PC-3 (cell line): ENCODE results near the gene CDHR2. TPM values are rescaled to one million over a fixed set of nuclear protein-coding genes. Genes with fewer than 3 reads are reported as not detected.
A peak's percentile ranks its signal among the peaks of the same experiment; 100 is the strongest.

ENCODE experiments used
- ATAC-seq: fragments of 200-7000 bp; cut with Tn5 transposase; 2 replicates; pipeline ENCODE4 v1.9.1; 2020; ENCODE audit warnings: mild to moderate bottlenecking, moderate library complexity
- BruUV-seq: library from RNA; stranded (reverse); fragments of 400-500 nt; replicated peaks from 2 replicates; lab custom pipeline; 2021; lab: Mats Ljungman, UMichigan
- CTCF ChIA-PET: fragments of 300-600 bp; sonication (Branson Sonifier 250); formaldehyde crosslinking; loops from one replicate; lab custom pipeline; 2022; ENCODE audit warnings: antibody characterized with exemption; lab: Charles Lee
- POLR2A ChIA-PET: fragments of 300-600 bp; sonication (Branson Sonifier 250); formaldehyde crosslinking; loops from one replicate; lab custom pipeline; 2022; ENCODE audit warnings: antibody characterized with exemption; ENCODE audit not compliant: unreplicated experiment; lab: Charles Lee
- DNase-seq: peaks from one replicate; pipeline ENCODE4 v3.0.0-alpha.2; 2015
- H2AFZ ChIP-seq: fragments of 300-600 bp; sonication (generic); 2 replicates; pipeline ENCODE4 v1.6.0; 2016; ENCODE audit warnings: antibody characterized with exemption, low read length
- H3F3A ChIP-seq: fragments of 300-600 bp; sonication (generic); one replicate; pipeline ENCODE4 v1.6.0; 2017; ENCODE audit warnings: antibody characterized with exemption, low read length, control low read depth, mild to moderate bottlenecking; ENCODE audit not compliant: unreplicated experiment
- H3K27ac ChIP-seq: fragments of 300-600 bp; sonication (generic); 2 replicates; pipeline ENCODE4 v1.5.1; 2016; ENCODE audit warnings: mild to moderate bottlenecking, low read length
- H3K27me3 ChIP-seq: fragments of 300-600 bp; sonication (generic); 2 replicates; pipeline ENCODE4 v1.6.1; 2016; ENCODE audit warnings: low read length, mixed read lengths
- H3K36me3 ChIP-seq: fragments of 300-600 bp; sonication (generic); 2 replicates; pipeline ENCODE4 v1.6.1; 2016; ENCODE audit warnings: low read depth, mixed run types, low read length, mixed read lengths
- H3K4me1 ChIP-seq: fragments of 300-600 bp; sonication (generic); 2 replicates; pipeline ENCODE4 v1.5.1; 2016; ENCODE audit warnings: low read length; ENCODE audit not compliant: insufficient read depth
- H3K4me2 ChIP-seq: fragments of 300-600 bp; sonication (generic); 2 replicates; pipeline ENCODE4 v1.6.0; 2016; ENCODE audit warnings: low read length
- H3K4me3 ChIP-seq: fragments of 300-600 bp; sonication (generic); 2 replicates; pipeline ENCODE4 v1.5.1; 2016; ENCODE audit warnings: mild to moderate bottlenecking, low read length, mixed read lengths
- H3K79me2 ChIP-seq: fragments of 300-600 bp; sonication (generic); 2 replicates; pipeline ENCODE4 v1.6.1; 2017; ENCODE audit warnings: low read length, mixed read lengths
- H3K9ac ChIP-seq: fragments of 300-600 bp; sonication (generic); 2 replicates; pipeline ENCODE4 v1.6.0; 2016; ENCODE audit warnings: mild to moderate bottlenecking, low read length
- H3K9me2 ChIP-seq: fragments of 300-600 bp; sonication (generic); replicated peaks from 2 replicates; pipeline ENCODE4 v1.6.1; 2016; ENCODE audit warnings: mixed run types, low read length, mixed read lengths
- H3K9me3 ChIP-seq: fragments of 300-600 bp; sonication (generic); 2 replicates; pipeline ENCODE4 v1.6.1; 2016; ENCODE audit warnings: low read length, mixed read lengths
- H4K20me1 ChIP-seq: fragments of 300-600 bp; sonication (generic); 2 replicates; pipeline ENCODE4 v1.6.1; 2016; ENCODE audit warnings: low read length, mixed read lengths
- EZH2 ChIP-seq: fragments of 300-600 bp; sonication (generic); IDR thresholded peaks from one replicate; pipeline ENCODE4 v1.6.1; 2017; ENCODE audit warnings: antibody characterized with exemption, mild to moderate bottlenecking, low read length; ENCODE audit not compliant: unreplicated experiment
- EZH2phosphoT487 ChIP-seq: fragments of 300-600 bp; sonication (generic); IDR thresholded peaks from 2 replicates; pipeline ENCODE4 v1.6.1; 2018; ENCODE audit warnings: mild to moderate bottlenecking, antibody characterized with exemption, low read length, borderline replicate concordance
- intact Hi-C: fragments of 100-400 bp; cut with micrococcal nuclease; formaldehyde crosslinking; loops from 2 replicates; pipeline ENCODE4 v1.9.0; 2023
- total RNA-seq: library from RNA; depleted of rRNA; stranded (reverse); fragments of >200 nt; gene quantifications from 2 replicates; pipeline ENCODE4 v1.2.3, GENCODE V29; 2014
- TF ChIP-seq, protein P1 (sequence below): fragments of 300-600 bp; sonication (generic); conservative IDR thresholded peaks from 2 replicates; pipeline ENCODE4 v1.5.1; 2017; ENCODE audit warnings: antibody characterized with exemption, low read depth, mild to moderate bottlenecking, low read length

Gene CDHR2
- total RNA-seq, 1 experiment from 2014 or later: 0.07 TPM

DNA sequence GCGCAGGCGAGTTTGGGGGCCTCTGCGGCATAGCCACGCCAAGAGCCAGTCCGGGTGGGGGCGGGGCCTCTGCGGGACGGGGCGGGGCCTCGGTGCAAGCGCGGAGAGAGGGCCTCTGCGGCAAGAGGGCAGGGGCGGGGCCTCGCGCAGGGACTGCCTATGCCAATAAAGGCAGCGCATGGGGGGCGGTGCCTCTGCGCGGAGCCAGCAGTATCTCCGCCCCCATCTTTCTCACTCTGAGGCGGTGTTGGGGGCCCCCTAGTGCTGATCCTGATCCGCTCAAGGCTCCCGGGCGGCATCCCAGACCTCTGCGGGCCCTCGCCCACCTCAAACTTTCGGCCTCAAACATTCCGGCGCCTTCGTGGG lies 70.0 kb downstream of the CDHR2 start:
- intact Hi-C loops: no loop called here
- POLR2A ChIA-PET: no interaction called here
- no peak overlapping the region for H2AFZ ChIP-seq

DNA sequence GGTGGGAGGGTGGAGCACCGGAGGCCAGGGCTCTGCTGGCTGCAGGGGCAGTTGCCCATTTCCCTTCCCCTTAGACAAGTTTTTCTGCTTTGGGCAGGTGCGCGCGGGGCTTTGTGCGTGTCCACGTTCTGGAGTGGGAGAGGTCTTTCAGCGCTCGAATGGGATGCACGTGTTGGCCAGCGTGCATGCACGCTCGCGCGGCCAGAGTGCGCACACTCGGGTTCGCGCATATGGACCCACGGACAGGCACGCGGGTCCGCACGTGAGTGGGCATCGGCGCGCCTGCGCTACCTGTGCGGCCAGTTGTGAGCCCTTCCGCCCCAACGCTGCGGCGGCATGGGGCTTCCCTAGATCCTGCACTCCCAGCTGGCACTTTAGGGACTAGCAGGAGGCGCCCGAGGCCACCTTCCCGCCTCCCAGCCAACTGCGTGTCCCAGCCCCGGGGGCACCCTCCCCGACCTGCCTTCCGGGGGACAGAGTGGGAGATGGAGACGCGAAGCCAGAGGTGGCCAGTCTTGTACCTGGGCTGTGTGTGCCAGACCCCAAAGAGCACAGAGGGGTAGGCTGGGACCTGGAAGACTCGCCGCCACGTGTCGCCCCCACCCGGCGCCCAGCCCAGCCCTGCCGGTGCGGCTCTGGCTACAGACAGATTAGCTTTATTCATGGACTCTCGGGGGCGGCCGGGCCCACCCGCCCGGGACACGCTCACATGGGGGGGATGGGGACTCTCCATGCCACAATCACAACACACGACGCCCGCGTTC lies 70.6 kb downstream of the CDHR2 start:
- no peaks in the 10 kb centered on the region for H3K9me3 ChIP-seq
- H3K4me1 ChIP-seq: peaks cover 11% of the 10 kb centered on the region
- H3K27ac ChIP-seq: no peak overlapping the region
- BruUV-seq: no TSS peak
- H4K20me1 ChIP-seq: no peaks in the 10 kb centered on the region
- no peak overlapping the region for H3K4me3 ChIP-seq
- H3K27me3 ChIP-seq: peaks cover 18% of the 10 kb centered on the region
- DNase-seq (no peak), ATAC-seq (no peak)
- H3K79me2 ChIP-seq: no peaks in the 10 kb centered on the region
- H2AFZ ChIP-seq: no peak overlapping the region
- peak overlapping the region; percentile 56 for H3K4me2 ChIP-seq
- intact Hi-C loops: no loop called here
- TF ChIP-seq, protein P1, sequence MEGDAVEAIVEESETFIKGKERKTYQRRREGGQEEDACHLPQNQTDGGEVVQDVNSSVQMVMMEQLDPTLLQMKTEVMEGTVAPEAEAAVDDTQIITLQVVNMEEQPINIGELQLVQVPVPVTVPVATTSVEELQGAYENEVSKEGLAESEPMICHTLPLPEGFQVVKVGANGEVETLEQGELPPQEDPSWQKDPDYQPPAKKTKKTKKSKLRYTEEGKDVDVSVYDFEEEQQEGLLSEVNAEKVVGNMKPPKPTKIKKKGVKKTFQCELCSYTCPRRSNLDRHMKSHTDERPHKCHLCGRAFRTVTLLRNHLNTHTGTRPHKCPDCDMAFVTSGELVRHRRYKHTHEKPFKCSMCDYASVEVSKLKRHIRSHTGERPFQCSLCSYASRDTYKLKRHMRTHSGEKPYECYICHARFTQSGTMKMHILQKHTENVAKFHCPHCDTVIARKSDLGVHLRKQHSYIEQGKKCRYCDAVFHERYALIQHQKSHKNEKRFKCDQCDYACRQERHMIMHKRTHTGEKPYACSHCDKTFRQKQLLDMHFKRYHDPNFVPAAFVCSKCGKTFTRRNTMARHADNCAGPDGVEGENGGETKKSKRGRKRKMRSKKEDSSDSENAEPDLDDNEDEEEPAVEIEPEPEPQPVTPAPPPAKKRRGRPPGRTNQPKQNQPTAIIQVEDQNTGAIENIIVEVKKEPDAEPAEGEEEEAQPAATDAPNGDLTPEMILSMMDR: no peak
- TF ChIP-seq EZH2: no peak
- no peak for TF ChIP-seq EZH2phosphoT487
- H3F3A ChIP-seq: no peaks in the 10 kb centered on the region
- H3K9ac ChIP-seq: no peak overlapping the region
- no peaks in the 10 kb centered on the region for H3K36me3 ChIP-seq
- ChIA-PET CTCF (no interaction called here), POLR2A (no interaction called here)
- H3K9me2 ChIP-seq: no peaks in the 10 kb centered on the region

More for the DNA sequence above, 70.0 kb downstream of the CDHR2 start:
- no peaks in the 10 kb centered on the region for H3K9me3 ChIP-seq
- no peaks in the 10 kb centered on the region for H3K79me2 ChIP-seq
- no peak overlapping the region for H3K27ac ChIP-seq
- H3K27me3 ChIP-seq: peaks cover 18% of the 10 kb centered on the region
- DNase-seq (no peak), ATAC-seq (no peak)
- H3K4me1 ChIP-seq: peaks cover 17% of the 10 kb centered on the region
- no peak overlapping the region for H3K4me2 ChIP-seq
- no TSS peak for BruUV-seq
- H3F3A ChIP-seq: no peaks in the 10 kb centered on the region
- no peaks in the 10 kb centered on the region for H3K9me2 ChIP-seq
- H3K36me3 ChIP-seq: no peaks in the 10 kb centered on the region
- no peaks in the 10 kb centered on the region for H4K20me1 ChIP-seq
- no peak overlapping the region for H3K9ac ChIP-seq
- no peak for TF ChIP-seq EZH2
- no peak for TF ChIP-seq EZH2phosphoT487
- CTCF ChIA-PET: no interaction called here
- no peak overlapping the region for H3K4me3 ChIP-seq

DNA sequence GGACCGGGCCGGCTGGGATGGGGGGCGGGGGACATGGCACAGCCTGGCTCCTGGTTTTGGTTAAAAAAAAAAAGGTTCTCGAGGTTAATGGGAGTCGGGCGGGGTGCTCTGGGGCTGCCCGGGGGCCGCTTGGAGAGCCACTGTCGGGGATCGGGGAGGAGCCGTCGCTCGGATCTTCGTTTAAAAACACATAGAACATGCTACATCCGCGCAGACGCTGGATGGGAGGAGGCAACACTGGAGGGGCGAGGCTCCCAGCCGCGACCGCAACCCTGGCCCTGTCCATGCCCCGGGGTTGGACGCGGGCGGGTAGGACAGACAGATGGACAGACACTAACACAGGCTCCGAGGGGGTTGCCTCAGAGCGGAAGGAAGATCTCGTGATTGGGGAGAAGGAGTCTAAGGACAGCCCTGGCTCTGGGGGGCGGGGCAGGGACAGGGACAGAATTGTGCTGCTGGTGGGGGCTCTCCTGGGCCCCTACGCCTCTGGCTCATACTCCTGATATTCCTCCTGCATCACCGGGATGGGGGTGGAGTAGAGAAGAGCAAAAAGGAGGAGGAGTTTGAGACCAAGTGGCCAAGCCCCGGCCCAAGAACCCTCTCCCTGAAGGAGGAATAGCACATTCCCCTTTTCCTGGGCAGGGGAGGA lies 71.3 kb downstream of the CDHR2 start:
- Histone ChIP-seq H3K9me2 (no peaks in the 10 kb centered on the region), H3K36me3 (no peaks in the 10 kb centered on the region), H3K4me2 (peak overlapping the region; percentile 56), H3K4me3 (no peak overlapping the region), H3K27ac (no peak overlapping the region), H3K79me2 (no peaks in the 10 kb centered on the region), H2AFZ (no peak overlapping the region), H3K4me1 (peaks cover 9% of the 10 kb centered on the region), H3F3A (no peaks in the 10 kb centered on the region), H4K20me1 (no peaks in the 10 kb centered on the region), H3K9ac (no peak overlapping the region), H3K27me3 (peaks cover 18% of the 10 kb centered on the region), H3K9me3 (no peaks in the 10 kb centered on the region)
- TF ChIP-seq, protein P1: no peak
- TF ChIP-seq EZH2: no peak
- TF ChIP-seq EZH2phosphoT487: no peak
- ATAC-seq (peak; percentile 11; the same call in 1 of the 2 replicates), DNase-seq (no peak)
- ChIA-PET POLR2A (no interaction called here), CTCF (no interaction called here)
- BruUV-seq: no TSS peak
- intact Hi-C loops: no loop called here
